ENCODE results near the gene AAGAB.
"Not testable (repeated sequence)": the region's sequence is repeated elsewhere in the genome, so short reads cannot be mapped to it uniquely, and the experiment has no call there.

AAGAB gene

GRCh38 chr15:67267951-67268941, 13.8 kb upstream of the AAGAB start:
- Mint-ChIP-seq H3K27me3 (ENCODE audit: low read depth, poor library complexity) (peaks cover 2% of the 10 kb centered on the region), H3K36me3 (ENCODE audit: low read depth) (no peaks in the 10 kb centered on the region), H3K9me3 (peaks cover 10% of the 10 kb centered on the region), H3K4me1 (no peaks in the 10 kb centered on the region), H3K4me3 (no peak overlapping the region), H3K27ac (no peak overlapping the region)
- TF ChIP-seq CTCF (IDR thresholded peaks at IDR 0.05), result no peak
- no peak for DNase-seq

- H3K9me3 Mint-ChIP-seq, result peaks cover 10% of the 10 kb centered on the region
- no peak for TF ChIP-seq CTCF (IDR thresholded peaks at IDR 0.05)
- no peaks in the 10 kb centered on the region for H3K4me1 Mint-ChIP-seq
- H3K36me3 Mint-ChIP-seq (ENCODE audit: low read depth), result no peaks in the 10 kb centered on the region
- peaks cover 2% of the 10 kb centered on the region for H3K27me3 Mint-ChIP-seq (ENCODE audit: low read depth, poor library complexity)
- H3K27ac Mint-ChIP-seq, result no peak overlapping the region
- no peak overlapping the region for H3K4me3 Mint-ChIP-seq
- no peak for DNase-seq
Observed at GRCh38 chr15:67267440-67267839, 13.0 kb upstream of the AAGAB start.

- Mint-ChIP-seq H3K4me1 (no peaks in the 10 kb centered on the region), H3K4me3 (no peak overlapping the region), H3K9me3 (peaks cover 10% of the 10 kb centered on the region), H3K36me3 (ENCODE audit: low read depth) (no peaks in the 10 kb centered on the region), H3K27me3 (ENCODE audit: low read depth, poor library complexity) (peaks cover 2% of the 10 kb centered on the region), H3K27ac (no peak overlapping the region)
- DNase-seq, result no peak
- TF ChIP-seq CTCF (IDR thresholded peaks at IDR 0.05), result no peak
Observed at GRCh38 chr15:67266870-67267269, 12.4 kb upstream of the AAGAB start.

GRCh38 chr15:67259806-67260205, 5.3 kb upstream of the AAGAB start:
- peaks cover 11% of the 10 kb centered on the region for H3K27me3 Mint-ChIP-seq (ENCODE audit: low read depth, poor library complexity)
- H3K27ac Mint-ChIP-seq, result no peak overlapping the region
- no peak for DNase-seq
- no peak overlapping the region for H3K4me3 Mint-ChIP-seq
- no peaks in the 10 kb centered on the region for H3K36me3 Mint-ChIP-seq (ENCODE audit: low read depth)
- peaks cover 15% of the 10 kb centered on the region for H3K4me1 Mint-ChIP-seq
- no peaks in the 10 kb centered on the region for H3K9me3 Mint-ChIP-seq
- no peak for TF ChIP-seq CTCF (IDR thresholded peaks at IDR 0.05)

- no peak for DNase-seq
- H3K27ac Mint-ChIP-seq, result no peak overlapping the region
- H3K4me3 Mint-ChIP-seq, result no peak overlapping the region
- H3K9me3 Mint-ChIP-seq, result no peaks in the 10 kb centered on the region
- peaks cover 13% of the 10 kb centered on the region for H3K27me3 Mint-ChIP-seq (ENCODE audit: low read depth, poor library complexity)
- H3K36me3 Mint-ChIP-seq (ENCODE audit: low read depth), result no peaks in the 10 kb centered on the region
- peaks cover 17% of the 10 kb centered on the region for H3K4me1 Mint-ChIP-seq
- no peak for TF ChIP-seq CTCF (IDR thresholded peaks at IDR 0.05)
Observed at GRCh38 chr15:67259379-67259778, 4.9 kb upstream of the AAGAB start.

- not testable (repeated sequence) for H3K9me3 Mint-ChIP-seq; H3K27ac Mint-ChIP-seq; DNase-seq; H3K4me3 Mint-ChIP-seq; H3K36me3 Mint-ChIP-seq (ENCODE audit: low read depth)
- peaks cover 13% of the 10 kb centered on the region for H3K27me3 Mint-ChIP-seq (ENCODE audit: low read depth, poor library complexity)
- peaks cover 24% of the 10 kb centered on the region for H3K4me1 Mint-ChIP-seq
Observed at GRCh38 chr15:67258412-67258811, 4.0 kb upstream of the AAGAB start.
